Type B pancreatic cell (in vitro differentiated cells): ENCODE measurements around the gene PIGH. TPM values are rescaled to one million over a fixed set of nuclear protein-coding genes. Genes with fewer than 3 reads are reported as not detected.

Experiments
- DNase-seq: peaks from one replicate; pipeline ENCODE4 v3.0.0; 2021; ENCODE audit warnings: mixed read lengths; ENCODE audit not compliant: unreplicated experiment; ENCODE audit errors: extremely low spot score
- H3K27ac Mint-ChIP-seq: 2 replicates; pipeline ENCODE4 v1.8.0; 2021; ENCODE audit warnings: mild to moderate bottlenecking, mixed read lengths
- H3K27me3 Mint-ChIP-seq: 2 replicates; pipeline ENCODE4 v1.8.0; 2021; ENCODE audit warnings: mixed read lengths
- H3K36me3 Mint-ChIP-seq: 2 replicates; pipeline ENCODE4 v1.8.0; 2021; ENCODE audit warnings: mixed read lengths
- H3K4me1 Mint-ChIP-seq: one replicate; pipeline ENCODE4 v1.8.0; 2021; ENCODE audit warnings: mixed read lengths; ENCODE audit not compliant: unreplicated experiment
- H3K4me3 Mint-ChIP-seq: 2 replicates; pipeline ENCODE4 v1.8.0; 2021; ENCODE audit warnings: mild to moderate bottlenecking, mixed read lengths
- H3K9me3 Mint-ChIP-seq: 2 replicates; pipeline ENCODE4 v1.8.0; 2021; ENCODE audit warnings: mixed read lengths
- total RNA-seq: library from RNA; stranded (reverse); gene quantifications from 2 replicates; pipeline ENCODE4 v1.2.1, GENCODE V29; 2021; ENCODE audit warnings: low replicate concordance
- TF ChIP-seq, protein P1 (sequence below): fragments of 200-600 bp; sonication (generic); conservative IDR thresholded peaks from 2 replicates; pipeline ENCODE4 v1.5.0; 2021; ENCODE audit warnings: antibody characterized with exemption, mild to moderate bottlenecking

Gene PIGH
- total RNA-seq, 1 donor from 2014 or later: 20.3 TPM

DNA sequence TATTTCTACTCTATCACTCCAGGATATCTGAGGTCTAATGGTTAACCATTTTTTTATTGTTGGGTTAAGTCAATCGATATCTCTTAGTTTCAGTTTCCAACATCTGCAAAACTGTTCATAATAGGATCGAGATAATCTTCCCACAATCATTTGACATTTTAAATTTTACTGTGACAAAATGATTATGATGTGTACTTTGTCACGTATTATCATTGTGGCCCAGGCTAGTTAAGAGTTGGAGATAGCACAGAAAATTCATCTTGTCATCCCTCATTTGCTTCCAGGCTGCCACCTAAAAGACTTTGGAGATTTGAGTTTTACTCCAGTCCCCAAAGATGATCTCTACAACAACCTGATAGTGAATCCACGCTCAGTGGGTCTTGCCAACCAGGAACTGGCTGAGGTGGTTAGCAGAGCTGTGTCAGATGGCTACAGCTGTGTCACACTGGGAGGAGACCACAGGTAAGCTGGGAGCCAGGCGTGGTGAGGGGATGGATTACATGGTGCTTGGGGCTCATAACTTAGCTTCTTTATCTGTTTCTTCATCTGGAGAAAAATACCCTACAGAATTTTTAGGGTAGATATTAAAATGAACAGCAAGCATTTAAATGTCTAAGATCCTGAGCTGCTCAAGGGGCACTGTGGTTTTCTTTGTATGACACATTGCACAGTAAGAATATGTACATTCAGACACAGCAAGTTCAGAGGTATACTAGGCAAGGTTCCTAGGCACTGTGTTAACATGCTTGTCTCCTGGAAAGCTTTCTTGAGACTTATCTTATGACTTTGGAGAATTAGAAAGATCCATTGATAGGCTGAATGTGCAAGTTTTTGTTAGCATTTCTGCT, 42.1 kb upstream of the PIGH start:
- no peaks in the 10 kb centered on the region for H3K9me3 Mint-ChIP-seq
- DNase-seq: no peak
- TF ChIP-seq, protein P1, sequence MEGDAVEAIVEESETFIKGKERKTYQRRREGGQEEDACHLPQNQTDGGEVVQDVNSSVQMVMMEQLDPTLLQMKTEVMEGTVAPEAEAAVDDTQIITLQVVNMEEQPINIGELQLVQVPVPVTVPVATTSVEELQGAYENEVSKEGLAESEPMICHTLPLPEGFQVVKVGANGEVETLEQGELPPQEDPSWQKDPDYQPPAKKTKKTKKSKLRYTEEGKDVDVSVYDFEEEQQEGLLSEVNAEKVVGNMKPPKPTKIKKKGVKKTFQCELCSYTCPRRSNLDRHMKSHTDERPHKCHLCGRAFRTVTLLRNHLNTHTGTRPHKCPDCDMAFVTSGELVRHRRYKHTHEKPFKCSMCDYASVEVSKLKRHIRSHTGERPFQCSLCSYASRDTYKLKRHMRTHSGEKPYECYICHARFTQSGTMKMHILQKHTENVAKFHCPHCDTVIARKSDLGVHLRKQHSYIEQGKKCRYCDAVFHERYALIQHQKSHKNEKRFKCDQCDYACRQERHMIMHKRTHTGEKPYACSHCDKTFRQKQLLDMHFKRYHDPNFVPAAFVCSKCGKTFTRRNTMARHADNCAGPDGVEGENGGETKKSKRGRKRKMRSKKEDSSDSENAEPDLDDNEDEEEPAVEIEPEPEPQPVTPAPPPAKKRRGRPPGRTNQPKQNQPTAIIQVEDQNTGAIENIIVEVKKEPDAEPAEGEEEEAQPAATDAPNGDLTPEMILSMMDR: no peak
- H3K27me3 Mint-ChIP-seq: no peaks in the 10 kb centered on the region
- H3K36me3 Mint-ChIP-seq: peaks cover 10% of the 10 kb centered on the region
- H3K4me3 Mint-ChIP-seq: no peak overlapping the region
- no peaks in the 10 kb centered on the region for H3K4me1 Mint-ChIP-seq
- H3K27ac Mint-ChIP-seq: no peak overlapping the region

DNA sequence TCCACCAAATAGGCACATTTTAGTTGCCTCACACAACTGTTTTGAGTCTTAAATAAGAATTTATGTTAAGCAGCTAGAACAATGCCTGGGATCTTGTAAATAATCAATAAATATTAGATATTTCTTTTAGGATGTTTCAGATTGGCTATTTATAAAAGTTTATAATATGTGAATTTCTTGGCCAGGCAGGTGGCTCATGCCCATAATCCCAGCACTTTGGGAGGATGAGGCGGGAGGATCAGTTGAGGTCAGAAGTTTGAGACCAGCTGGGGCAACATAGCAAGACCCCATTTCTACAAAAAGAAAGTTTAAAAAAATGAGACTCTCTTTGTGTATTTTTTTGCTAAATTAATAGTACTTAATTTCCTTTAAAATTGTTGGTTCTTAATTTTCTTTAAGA, 41.4 kb upstream of the PIGH start:
- Mint-ChIP-seq H3K27me3 (no peaks in the 10 kb centered on the region), H3K4me1 (no peaks in the 10 kb centered on the region), H3K4me3 (no peak overlapping the region), H3K9me3 (no peaks in the 10 kb centered on the region), H3K36me3 (peaks cover 5% of the 10 kb centered on the region), H3K27ac (no peak overlapping the region)
- TF ChIP-seq, protein P1: no peak
- DNase-seq: no peak

DNA sequence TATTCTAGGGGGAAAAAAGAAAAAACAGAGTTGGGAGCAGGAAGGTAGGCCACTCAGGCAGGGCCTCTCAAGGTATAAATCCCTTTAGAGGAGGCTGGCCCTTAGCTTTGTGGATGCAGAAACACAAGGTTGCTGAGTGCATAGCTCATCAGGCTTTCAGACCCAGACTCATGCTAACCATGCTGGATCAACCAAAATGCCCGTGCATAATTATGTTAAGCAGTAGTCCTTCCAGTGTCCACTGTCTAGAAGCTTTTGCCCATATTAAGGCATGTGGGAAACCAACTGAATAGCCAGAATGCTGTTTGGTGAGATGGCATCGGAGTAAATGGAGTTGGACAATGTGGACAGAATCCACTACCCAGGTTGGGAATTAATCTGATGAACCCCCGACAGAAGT, 38.6 kb upstream of the PIGH start:
- Mint-ChIP-seq H3K27me3 (no peaks in the 10 kb centered on the region), H3K36me3 (peaks cover under 1% of the 10 kb centered on the region), H3K4me3 (no peak overlapping the region), H3K9me3 (no peaks in the 10 kb centered on the region), H3K4me1 (no peaks in the 10 kb centered on the region), H3K27ac (no peak overlapping the region)
- TF ChIP-seq, protein P1: no peak
- DNase-seq: no peak

DNA sequence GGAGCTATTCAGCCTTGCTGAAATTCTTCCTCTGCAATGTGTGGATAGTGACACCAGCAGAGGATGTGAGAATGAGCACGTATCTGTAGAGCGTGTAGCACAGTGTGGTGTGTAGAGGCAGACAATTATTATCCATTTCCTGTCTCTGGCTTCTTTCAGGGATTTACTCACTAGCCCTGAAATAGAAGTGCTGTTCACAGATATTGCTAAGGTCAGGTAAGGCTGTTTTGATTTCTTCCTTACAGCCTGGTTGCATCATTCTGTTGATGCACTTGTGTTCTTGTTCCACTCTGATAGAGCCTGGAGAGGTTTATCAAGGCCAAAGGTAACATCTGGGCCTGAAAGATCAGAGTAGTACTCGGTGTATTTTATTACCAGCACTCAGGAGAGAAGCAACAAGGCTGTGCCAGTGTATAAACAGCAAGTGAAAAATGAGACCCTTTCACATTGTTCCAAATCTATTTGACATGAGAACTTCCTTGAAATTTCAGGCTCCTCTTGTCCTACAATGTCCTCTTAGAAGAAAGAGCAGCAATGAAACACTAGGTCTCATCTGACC, 36.4 kb upstream of the PIGH start:
- no peaks in the 10 kb centered on the region for H3K27me3 Mint-ChIP-seq
- peak overlapping the region; percentile 67 for H3K27ac Mint-ChIP-seq
- TF ChIP-seq, protein P1: no peak
- DNase-seq: no peak
- no peaks in the 10 kb centered on the region for H3K9me3 Mint-ChIP-seq
- peaks cover 8% of the 10 kb centered on the region for H3K36me3 Mint-ChIP-seq
- no peak overlapping the region for H3K4me3 Mint-ChIP-seq
- no peaks in the 10 kb centered on the region for H3K4me1 Mint-ChIP-seq

DNA sequence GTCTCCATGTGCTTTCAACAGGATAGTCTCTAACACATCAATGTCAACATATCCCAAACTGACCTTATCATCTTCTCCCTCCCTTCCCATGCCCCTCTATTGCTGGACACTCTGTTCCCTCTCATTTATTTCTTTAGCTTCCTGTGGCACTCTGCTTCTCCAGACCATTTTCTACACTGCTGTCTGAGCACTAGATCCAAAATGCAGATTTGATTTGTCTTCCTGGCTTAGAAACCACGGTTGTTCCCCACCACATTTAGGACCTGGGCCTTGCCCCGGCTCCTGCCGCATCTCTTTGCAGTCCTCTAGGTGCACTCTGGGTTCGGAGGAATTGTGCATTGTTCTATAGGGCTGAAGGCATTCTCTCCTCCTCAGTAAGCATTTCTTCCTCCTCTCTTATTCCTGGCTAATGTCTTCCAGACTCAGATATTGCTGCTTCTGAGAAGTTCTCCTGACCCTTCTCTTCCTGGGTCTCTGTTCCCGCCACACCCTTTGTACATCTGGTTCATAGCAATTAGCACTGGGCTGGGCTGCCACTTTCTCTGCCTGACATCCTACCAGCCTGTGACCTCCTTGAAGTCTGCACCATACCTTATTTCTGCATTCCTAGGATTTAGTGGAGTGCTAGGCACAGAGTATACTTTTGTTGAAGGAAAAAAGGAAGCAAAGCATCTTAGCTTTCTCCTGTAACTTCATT, 33.5 kb upstream of the PIGH start:
- Mint-ChIP-seq H3K27me3 (no peaks in the 10 kb centered on the region), H3K9me3 (no peaks in the 10 kb centered on the region), H3K27ac (no peak overlapping the region), H3K36me3 (peaks cover 12% of the 10 kb centered on the region), H3K4me1 (no peaks in the 10 kb centered on the region), H3K4me3 (no peak overlapping the region)
- no peak for DNase-seq
- TF ChIP-seq, protein P1: no peak
